Spleen (tissue), 7 donors: Measurements from ENCODE around the gene PDE4DIP.
"Not testable (repeated sequence)": the region's sequence is repeated elsewhere in the genome, so short reads cannot be mapped to it uniquely, and the experiment has no call there.

ENCODE experiments used
- CTCF ChIP-seq, 11 experiments: fragments of 200-600 bp in 7 of 11; fragments of 450-650 bp in 4 of 11; sonication (generic) in 4 of 11; IDR thresholded peaks in 8 of 11; conservative IDR thresholded peaks in 3 of 11; 1 replicate in 7 of 11; 2 replicates in 4 of 11; pipeline versions ENCODE4 v1.4.0 to v1.8.0; 2016 to 2021; ENCODE audit warnings: antibody characterized with exemption in 11 of 11, inconsistent platforms in 4 of 11, mild to moderate bottlenecking in 1 of 11
- POLR2A ChIP-seq, 3 donors: fragments of 450-650 bp; IDR thresholded peaks; one replicate each; pipeline ENCODE4 v1.5.1; 2017; ENCODE audit warnings: antibody characterized with exemption in 3 of 3, mild to moderate bottlenecking in 1 of 3
- POLR2AphosphoS5 ChIP-seq, 3 donors: sonication (generic); formaldehyde crosslinking; IDR thresholded peaks; one replicate each; pipeline ENCODE4 v1.5.1; 2017; ENCODE audit warnings: antibody characterized with exemption in 3 of 3
- donor health status: DM: no; HTN: no; CAD: no; lungs with moderate emphysema.
- donor health status: DM: no; HTN: no; CAD: no.
- donor health status: DM: no; HTN: no; CAD: no.

GRCh38 chr1:148879812-148880416, 35.7 kb downstream of the PDE4DIP start:
- TF ChIP-seq POLR2A (IDR thresholded peaks at IDR 0.05); CTCF (IDR thresholded peaks at IDR 0.05 in 8 of 11, conservative IDR thresholded peaks at IDR 0.05 in 3 of 11); POLR2AphosphoS5 (IDR thresholded peaks at IDR 0.05): not testable (repeated sequence)
